AG09309 (cell line): ENCODE data around the gene TMEM131L.

Experiments
- DNase-seq: peaks from one replicate; pipeline ENCODE4 v3.0.0-alpha.2; 2010; ENCODE audit warnings: low read depth
- H3K4me3 ChIP-seq: 2 replicates; pipeline ENCODE4 v1.5.1; 2011; ENCODE audit warnings: mild to moderate bottlenecking, low read depth, low read length, moderate library complexity; ENCODE audit not compliant: control insufficient read depth
- TF ChIP-seq, protein P1 (sequence below): IDR thresholded peaks from 2 replicates; pipeline ENCODE4 v1.5.1; 2011; ENCODE audit warnings: mild to moderate bottlenecking, low read depth, low read length, inconsistent platforms; ENCODE audit not compliant: insufficient read depth, control insufficient read depth; ENCODE audit errors: missing control alignments

TMEM131L gene

DNA sequence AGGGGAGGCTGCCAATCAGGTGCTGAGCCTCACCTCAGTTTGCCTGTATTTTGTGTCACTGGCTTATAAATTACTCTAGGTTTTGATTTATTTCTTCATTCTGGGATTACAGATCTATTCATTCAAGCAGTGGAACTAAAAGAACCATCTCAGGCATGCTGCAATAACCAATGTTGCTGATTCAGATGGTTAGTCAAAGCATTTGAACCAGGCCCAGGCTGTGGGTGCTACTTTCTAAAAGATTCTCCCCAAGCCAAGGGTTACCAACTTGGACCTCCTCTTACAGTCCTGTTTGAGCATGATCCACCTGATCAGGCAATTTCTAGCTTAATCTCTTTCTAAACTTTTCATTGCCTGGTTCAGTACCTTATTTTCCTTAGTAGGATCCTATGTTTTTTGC lies 67.2 kb downstream of the TMEM131L start:
- TF ChIP-seq, protein P1, sequence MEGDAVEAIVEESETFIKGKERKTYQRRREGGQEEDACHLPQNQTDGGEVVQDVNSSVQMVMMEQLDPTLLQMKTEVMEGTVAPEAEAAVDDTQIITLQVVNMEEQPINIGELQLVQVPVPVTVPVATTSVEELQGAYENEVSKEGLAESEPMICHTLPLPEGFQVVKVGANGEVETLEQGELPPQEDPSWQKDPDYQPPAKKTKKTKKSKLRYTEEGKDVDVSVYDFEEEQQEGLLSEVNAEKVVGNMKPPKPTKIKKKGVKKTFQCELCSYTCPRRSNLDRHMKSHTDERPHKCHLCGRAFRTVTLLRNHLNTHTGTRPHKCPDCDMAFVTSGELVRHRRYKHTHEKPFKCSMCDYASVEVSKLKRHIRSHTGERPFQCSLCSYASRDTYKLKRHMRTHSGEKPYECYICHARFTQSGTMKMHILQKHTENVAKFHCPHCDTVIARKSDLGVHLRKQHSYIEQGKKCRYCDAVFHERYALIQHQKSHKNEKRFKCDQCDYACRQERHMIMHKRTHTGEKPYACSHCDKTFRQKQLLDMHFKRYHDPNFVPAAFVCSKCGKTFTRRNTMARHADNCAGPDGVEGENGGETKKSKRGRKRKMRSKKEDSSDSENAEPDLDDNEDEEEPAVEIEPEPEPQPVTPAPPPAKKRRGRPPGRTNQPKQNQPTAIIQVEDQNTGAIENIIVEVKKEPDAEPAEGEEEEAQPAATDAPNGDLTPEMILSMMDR = no peak
- DNase-seq = no peak
- H3K4me3 ChIP-seq = no peak overlapping the region

- H3K4me3 ChIP-seq = no peak overlapping the region
- TF ChIP-seq, protein P1 = no peak
- DNase-seq = no peak
Observed at GRCh38 chr4:153534792-153535629, 68.9 kb downstream of the TMEM131L start.

DNA sequence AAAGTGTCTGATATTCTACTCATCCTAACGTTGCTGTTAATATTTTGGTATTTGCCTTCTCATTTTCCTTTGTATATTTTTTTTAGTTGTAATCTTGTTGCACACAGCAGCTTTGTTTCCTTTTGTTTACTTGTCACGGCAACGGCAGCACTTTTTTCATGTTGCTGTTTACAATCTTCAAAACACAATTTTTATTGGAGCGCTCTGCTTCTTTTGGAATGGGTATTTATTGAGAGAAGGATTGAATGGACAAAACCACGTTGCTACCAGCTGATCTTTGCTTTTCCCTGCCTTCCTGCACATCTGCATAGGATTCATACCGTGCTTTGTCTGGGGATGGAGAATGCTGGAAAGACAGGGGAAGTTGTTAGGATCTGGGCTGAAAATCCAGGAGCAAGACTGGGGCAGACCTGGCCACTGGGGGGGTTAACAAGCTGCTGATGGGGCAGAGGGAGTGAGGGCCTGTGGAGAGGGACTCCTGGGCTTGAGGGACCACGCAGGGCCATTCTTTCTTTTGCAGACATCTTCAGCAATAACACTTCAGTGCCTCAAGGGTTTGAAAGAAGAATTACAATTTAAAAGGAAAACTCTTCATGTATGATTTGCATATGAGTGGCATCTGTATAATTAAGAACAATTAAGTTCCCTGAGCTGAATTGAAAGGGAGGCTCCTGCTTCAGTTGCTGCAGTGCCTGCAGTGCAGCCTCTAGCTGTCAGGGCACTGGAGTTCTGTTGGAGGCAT lies 69.8 kb downstream of the TMEM131L start:
- TF ChIP-seq, protein P1 = no peak
- H3K4me3 ChIP-seq = no peak overlapping the region
- no peak for DNase-seq

GRCh38 chr4:153537493-153537960 lies 71.4 kb downstream of the TMEM131L start:
- H3K4me3 ChIP-seq = no peak overlapping the region
- DNase-seq = no peak
- TF ChIP-seq, protein P1 = no peak

DNA sequence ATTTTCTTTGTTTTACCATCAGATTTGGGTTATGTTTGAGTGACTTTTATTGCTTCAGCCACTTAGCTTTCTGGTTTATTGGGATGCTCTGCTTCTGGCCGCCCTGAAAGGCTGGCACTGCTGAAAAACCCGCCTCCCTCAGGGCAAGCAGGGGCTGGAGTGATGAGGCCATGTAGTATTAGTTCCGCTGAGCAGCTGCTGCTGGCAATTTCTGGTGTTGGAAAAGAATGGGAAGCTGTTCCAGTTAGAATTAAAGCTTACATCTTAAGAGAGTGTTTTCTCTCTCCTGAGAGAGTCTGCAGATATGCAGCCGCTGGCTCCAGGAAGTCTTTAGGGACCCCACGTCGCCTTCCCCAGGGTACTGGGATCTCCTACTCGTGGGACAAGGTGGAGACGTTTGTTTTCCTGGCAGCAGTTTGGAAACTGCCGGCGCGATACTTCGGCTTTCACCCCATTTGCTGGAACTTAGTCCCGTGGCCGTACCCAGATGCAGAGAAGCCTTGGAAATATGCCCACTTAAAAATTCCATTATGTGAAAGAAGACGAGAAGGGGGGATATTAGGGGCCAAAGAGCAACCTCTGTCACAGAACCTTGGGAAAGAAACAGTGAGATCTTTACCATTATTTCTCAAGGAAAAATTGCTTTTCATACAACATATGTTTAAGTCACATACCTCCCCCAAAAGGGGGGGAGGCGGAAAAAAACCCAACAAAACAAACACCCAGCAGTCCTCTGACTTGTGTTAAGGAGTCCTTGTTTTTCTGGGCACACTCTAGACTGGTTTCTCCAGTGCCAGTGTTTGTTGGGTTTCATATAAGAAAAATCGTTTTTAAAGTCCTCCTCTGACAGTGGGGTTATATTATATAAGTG lies 72.6 kb downstream of the TMEM131L start:
- no peak for DNase-seq
- TF ChIP-seq, protein P1 = no peak
- no peak overlapping the region for H3K4me3 ChIP-seq

DNA sequence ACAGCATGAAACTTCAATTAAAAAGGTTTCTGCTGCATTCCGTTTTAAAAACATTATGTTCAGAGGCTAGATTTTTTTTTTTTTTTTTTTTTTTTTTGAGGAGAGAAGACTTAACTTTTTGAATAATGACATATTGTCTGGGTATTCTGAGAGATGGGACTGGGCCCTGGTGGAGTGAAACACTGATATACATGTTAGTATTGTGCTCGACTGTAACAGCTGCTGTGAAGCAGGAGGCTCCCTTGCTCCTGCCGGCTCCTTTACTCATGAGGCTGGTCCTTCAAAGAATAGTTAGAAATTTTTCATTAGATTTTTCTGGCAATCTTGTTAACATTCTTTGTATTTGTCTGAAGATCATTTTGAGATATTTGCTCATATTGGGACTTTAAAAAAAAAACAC lies 73.3 kb downstream of the TMEM131L start:
- TF ChIP-seq, protein P1 = no peak
- DNase-seq = no peak
- H3K4me3 ChIP-seq = no peak overlapping the region
